IMR-90 (cell line): ENCODE measurements around the gene TRPM3. TPM values are rescaled to one million over a fixed set of nuclear protein-coding genes. Genes with fewer than 3 reads are reported as not detected.

Experiments
- ATAC-seq: fragments of 200-7000 bp; cut with Tn5 transposase; 2 replicates; pipeline ENCODE4 v1.9.1; 2020; ENCODE audit warnings: low read depth, mild to moderate bottlenecking, moderate library complexity
- BruUV-seq: library from RNA; stranded (reverse); fragments of 400-500 nt; replicated peaks from 2 replicates; lab custom pipeline; 2021; lab: Mats Ljungman, UMichigan
- CTCF ChIA-PET: fragments of 300-600 bp; formaldehyde crosslinking; extraction: SDS; loops from one replicate; lab custom pipeline; 2021; ENCODE audit warnings: antibody characterized with exemption; lab: Yijun Ruan, JAX
- POLR2A ChIA-PET: fragments of 300-600 bp; sonication (Branson Sonifier 250); formaldehyde crosslinking; loops from one replicate; lab custom pipeline; 2022; ENCODE audit warnings: antibody characterized with exemption; ENCODE audit not compliant: unreplicated experiment; lab: Charles Lee
- DNase-seq: peaks from one replicate; pipeline ENCODE4 v3.0.0; 2013
- H2AFZ ChIP-seq: replicated peaks from 2 replicates; pipeline ENCODE3; 2013; ENCODE audit warnings: low read length, mild to moderate bottlenecking; ENCODE audit not compliant: poor library complexity
- H2AK5ac ChIP-seq: 2 replicates; pipeline ENCODE4 v1.6.1; 2013; ENCODE audit warnings: low read depth, low read length, inconsistent platforms
- H2AK9ac ChIP-seq: replicated peaks from 2 replicates; pipeline ENCODE3; 2013; ENCODE audit warnings: mild to moderate bottlenecking, low read depth, low read length, moderate library complexity; ENCODE audit not compliant: poor library complexity
- H2BK120ac ChIP-seq: 2 replicates; pipeline ENCODE4 v1.6.1; 2013; ENCODE audit warnings: low read depth, low read length, inconsistent platforms
- H2BK15ac ChIP-seq: 3 replicates; pipeline ENCODE4 v1.6.1; 2013; ENCODE audit warnings: low read depth, low read length, inconsistent platforms
- H2BK20ac ChIP-seq: 2 replicates; pipeline ENCODE4 v1.6.1; 2013; ENCODE audit warnings: low read depth, mild to moderate bottlenecking, inconsistent platforms, low read length, moderate library complexity
- H2BK5ac ChIP-seq: 2 replicates; pipeline ENCODE4 v1.6.1; 2013; ENCODE audit warnings: mild to moderate bottlenecking, low read depth, low read length, inconsistent platforms; ENCODE audit not compliant: poor library complexity, severe bottlenecking
- H3K14ac ChIP-seq: replicated peaks from 2 replicates; pipeline ENCODE4 v1.6.1; 2013; ENCODE audit warnings: low read depth, low read length, inconsistent platforms
- H3K18ac ChIP-seq: 2 replicates; pipeline ENCODE4 v1.6.1; 2013; ENCODE audit warnings: low read depth, low read length, control low read depth
- H3K23ac ChIP-seq: 2 replicates; pipeline ENCODE4 v1.6.1; 2013; ENCODE audit warnings: low read depth, low read length, inconsistent platforms
- H3K27ac ChIP-seq: 2 replicates; pipeline ENCODE4 v1.5.1; 2013; ENCODE audit warnings: mild to moderate bottlenecking, control low read depth, low read length; ENCODE audit not compliant: insufficient read depth
- H3K27me3 ChIP-seq: 2 replicates; pipeline ENCODE4 v1.6.1; 2013; ENCODE audit warnings: low read length; ENCODE audit not compliant: control insufficient read depth, insufficient read depth
- H3K36me3 ChIP-seq: 2 replicates; pipeline ENCODE4 v1.6.1; 2013; ENCODE audit warnings: low read length, mixed read lengths; ENCODE audit not compliant: control insufficient read depth, insufficient read depth
- H3K4ac ChIP-seq: 2 replicates; pipeline ENCODE4 v1.6.1; 2013; ENCODE audit warnings: low read depth, low read length, inconsistent platforms
- H3K4me1 ChIP-seq: 2 replicates; pipeline ENCODE4 v1.6.1; 2013; ENCODE audit warnings: low read length, mixed read lengths; ENCODE audit not compliant: control insufficient read depth, insufficient read depth
- H3K4me2 ChIP-seq: 2 replicates; pipeline ENCODE4 v1.6.1; 2013; ENCODE audit warnings: low read depth, mild to moderate bottlenecking, control low read depth, low read length, moderate library complexity
- H3K4me3 ChIP-seq: 2 replicates; pipeline ENCODE4 v1.5.1; 2013; ENCODE audit warnings: low read depth, mild to moderate bottlenecking, control low read depth, low read length, moderate library complexity; ENCODE audit not compliant: insufficient read depth
- H3K56ac ChIP-seq: 2 replicates; pipeline ENCODE4 v1.6.1; 2013; ENCODE audit warnings: low read length, inconsistent platforms; ENCODE audit not compliant: insufficient read depth; ENCODE audit errors: extremely low read depth
- H3K79me1 ChIP-seq, 2 experiments: 2 replicates each; pipeline ENCODE4 v1.6.1; 2013; ENCODE audit warnings: low read length in 2 of 2, inconsistent platforms in 1 of 2, low read depth in 1 of 2
- H3K9ac ChIP-seq: 2 replicates; pipeline ENCODE4 v1.6.1; 2013; ENCODE audit warnings: low read depth, low read length, control low read depth
- H3K9me1 ChIP-seq: 2 replicates; pipeline ENCODE4 v1.6.1; 2013; ENCODE audit warnings: low read length, inconsistent platforms; ENCODE audit not compliant: insufficient read depth
- H3K9me3 ChIP-seq: 2 replicates; pipeline ENCODE4 v1.6.1; 2013; ENCODE audit warnings: low read length; ENCODE audit not compliant: control insufficient read depth, insufficient read depth
- H4K20me1 ChIP-seq: 2 replicates; pipeline ENCODE4 v1.6.1; 2013; ENCODE audit warnings: low read length, inconsistent platforms; ENCODE audit not compliant: insufficient read depth
- H4K5ac ChIP-seq: 2 replicates; pipeline ENCODE4 v1.6.1; 2013; ENCODE audit warnings: mild to moderate bottlenecking, low read depth, low read length, control low read depth
- H4K8ac ChIP-seq, 2 experiments: 2 replicates each; pipeline ENCODE4 v1.6.1; 2013; ENCODE audit warnings: low read depth in 2 of 2, low read length in 2 of 2, control low read depth in 1 of 2, inconsistent platforms in 1 of 2
- H4K91ac ChIP-seq: 2 replicates; pipeline ENCODE4 v1.6.1; 2013; ENCODE audit warnings: low read depth, low read length, inconsistent platforms; ENCODE audit not compliant: insufficient read depth
- CEBPB ChIP-seq: IDR thresholded peaks from 2 replicates; pipeline ENCODE4 v1.6.1; 2012; ENCODE audit warnings: low read depth, low read length, improper control_type of control experiment
- CHD1 ChIP-seq: IDR thresholded peaks from 2 replicates; pipeline ENCODE4 v1.6.1; 2012; ENCODE audit warnings: low read depth, low read length, improper control_type of control experiment
- FOS ChIP-seq: fragments of 150-350 bp; IDR thresholded peaks from 2 replicates; pipeline ENCODE4 v1.6.1; 2016; ENCODE audit warnings: low read depth, low read length
- MAZ ChIP-seq: IDR thresholded peaks from 2 replicates; pipeline ENCODE4 v1.6.1; 2012; ENCODE audit warnings: low read depth, mild to moderate bottlenecking, low read length, improper control_type of control experiment, moderate library complexity, borderline replicate concordance
- MXI1 ChIP-seq: IDR thresholded peaks from 2 replicates; pipeline ENCODE4 v1.6.1; 2012; ENCODE audit warnings: low read depth, mild to moderate bottlenecking, low read length, moderate library complexity, borderline replicate concordance
- NFE2L2 ChIP-seq: fragments of 150-350 bp; IDR thresholded peaks from 2 replicates; pipeline ENCODE4 v1.6.1; 2016; ENCODE audit warnings: low read depth, mild to moderate bottlenecking, low read length
- POLR2A ChIP-seq: IDR thresholded peaks from 2 replicates; pipeline ENCODE4 v1.6.1; 2012; ENCODE audit warnings: mild to moderate bottlenecking, low read depth, low read length
- RAD21 ChIP-seq: IDR thresholded peaks from 2 replicates; pipeline ENCODE4 v1.6.1; 2012; ENCODE audit warnings: low read length, improper control_type of control experiment
- RCOR1 ChIP-seq: IDR thresholded peaks from 2 replicates; pipeline ENCODE4 v1.6.1; 2012; ENCODE audit warnings: mild to moderate bottlenecking, low read length, improper control_type of control experiment; ENCODE audit not compliant: insufficient replicate concordance
- RFX5 ChIP-seq: IDR thresholded peaks from 2 replicates; pipeline ENCODE4 v1.8.0; 2012; ENCODE audit warnings: low read depth, mild to moderate bottlenecking, low read length, moderate library complexity
- SMC3 ChIP-seq: fragments of 150-350 bp; IDR thresholded peaks from 2 replicates; pipeline ENCODE4 v1.6.1; 2016; ENCODE audit warnings: low read depth, mild to moderate bottlenecking, antibody characterized with exemption, low read length, moderate library complexity
- WGBS, 2 experiments: methylation state at CpG; one replicate each; pipeline versions ENCODE4 v1.1.5 to v1.1.7; 2013; ENCODE audit warnings: missing lambda C conversion rate in 2 of 2; ENCODE audit not compliant: insufficient read length in 1 of 2; ENCODE audit errors: extremely low coverage in 2 of 2; 5-methylcytosine and 5-hydroxymethylcytosine counted together
- dilution Hi-C: fragments of 300-500 bp; cut with HindIII; formaldehyde crosslinking; loops from one replicate; pipeline ENCODE4 v1.14.3; 2018; ENCODE audit warnings: low sequenced_read_pairs; ENCODE audit not compliant: unreplicated experiment
- in situ Hi-C: fragments of 300-500 bp; cut with MboI; formaldehyde crosslinking; loops from 3 replicates; pipeline ENCODE4 v1.14.3; 2019; ENCODE audit warnings: low sequenced_read_pairs, inconsistent platforms, mixed read lengths
- intact Hi-C: fragments of 100-400 bp; cut with micrococcal nuclease; formaldehyde crosslinking; loops from 2 replicates; pipeline ENCODE4 v1.10.0; 2022
- polyA plus RNA-seq, 3 experiments: library from polyadenylated mRNA; depleted of rRNA; stranded (reverse); fragments of >200 nt; gene quantifications; 2 replicates each; pipeline ENCODE4 v1.2.3, GENCODE V29; 2012; ENCODE audit warnings: low replicate concordance in 1 of 3
- total RNA-seq: library from RNA; depleted of rRNA; stranded (reverse); fragments of >200 nt; gene quantifications from 2 replicates; pipeline ENCODE4 v1.2.3, GENCODE V29; 2012
- TF ChIP-seq, protein P1 (sequence below): conservative IDR thresholded peaks from 2 replicates; pipeline ENCODE4 v1.5.1; 2012; ENCODE audit warnings: mild to moderate bottlenecking, low read depth, low read length, improper control_type of control experiment
- TF ChIP-seq, protein P2 (sequence below): fragments of 150-350 bp; IDR thresholded peaks from 2 replicates; pipeline ENCODE4 v1.6.1; 2017; ENCODE audit warnings: mild to moderate bottlenecking, antibody characterized with exemption, low read length, low read depth
- TF ChIP-seq, protein P3 (sequence below): fragments of 150-350 bp; IDR thresholded peaks from 2 replicates; pipeline ENCODE4 v1.6.1; 2016; ENCODE audit warnings: low read depth, mild to moderate bottlenecking, low read length, moderate library complexity, borderline replicate concordance

Gene TRPM3
- total and polyA plus RNA-seq, 2 of the 4 experiments (the other 2 are of a cell fraction) = not detected

DNA sequence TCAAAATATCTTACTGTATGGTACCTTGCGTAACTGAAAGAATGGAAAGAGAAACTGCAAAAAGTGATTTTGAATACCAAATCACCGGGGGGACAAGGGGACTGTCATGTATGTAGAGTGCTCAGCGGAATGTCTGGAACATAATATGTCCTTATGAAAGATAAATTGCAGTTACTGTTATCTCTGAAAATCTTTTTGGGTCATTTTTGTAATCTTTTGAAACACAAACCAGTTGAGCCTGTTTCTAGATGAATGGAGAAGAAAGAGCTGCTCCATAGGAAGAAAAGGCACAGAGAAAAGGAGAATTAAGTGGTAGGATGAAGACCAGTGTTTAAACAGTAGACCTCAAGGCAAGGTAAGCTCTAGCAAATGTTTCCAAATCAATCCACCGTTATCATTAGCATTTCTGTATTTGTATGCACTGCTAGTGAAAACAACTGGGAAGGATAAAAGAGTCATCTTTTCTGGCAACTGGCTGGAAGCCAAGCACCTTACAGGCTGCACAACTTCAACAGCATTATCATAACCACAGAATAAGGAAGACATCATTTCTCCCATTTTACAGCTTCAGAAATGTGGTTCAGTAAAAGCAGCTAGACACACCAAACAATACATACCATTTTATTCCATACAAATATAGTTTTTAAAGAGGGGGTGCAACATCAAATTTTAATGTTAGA is 158.5 kb downstream of the TRPM3 start:
- Histone ChIP-seq H3K9me1 (no peaks in the 10 kb centered on the region; the same call in 1 of the 2 replicates), H2BK5ac (no peak overlapping the region), H2AK9ac (no peak overlapping the region), H2BK120ac (no peak overlapping the region), H4K20me1 (no peaks in the 10 kb centered on the region), H3K9ac (no peak overlapping the region), H3K36me3 (no peaks in the 10 kb centered on the region), H2AFZ (no peak overlapping the region), H2AK5ac (no peak overlapping the region), H2BK20ac (no peak overlapping the region), H4K5ac (no peak overlapping the region), H3K18ac (no peak overlapping the region), H4K8ac (no peak overlapping the region), H3K79me1 (no peaks in the 10 kb centered on the region), H3K4me1 (no peaks in the 10 kb centered on the region), H3K27ac (no peak overlapping the region), H3K27me3 (peaks cover 5% of the 10 kb centered on the region), H2BK15ac (no peak overlapping the region), H3K4me3 (no peak overlapping the region), H3K4me2 (no peak overlapping the region), H3K14ac (no peak overlapping the region), H3K4ac (no peak overlapping the region), H3K9me3 (no peaks in the 10 kb centered on the region), H3K23ac (no peak overlapping the region), H4K91ac (no peak overlapping the region), H3K56ac (no peak overlapping the region)
- intact Hi-C loops (no loop called here), dilution Hi-C loops (no loop called here), in situ Hi-C loops (no loop called here)
- BruUV-seq = no TSS peak
- ChIA-PET POLR2A (no interaction called here), CTCF (no interaction called here)
- ATAC-seq = no peak
- peak; percentile 4 for DNase-seq
- 60% methylated on average over 1 of the region's 4 CpGs; no CpG with 5 or more reads in 1 of the 2 experiments for WGBS, 2 experiments
- TF ChIP-seq CEBPB (no peak), CHD1 (no peak), RCOR1 (no peak), FOS (no peak), MXI1 (no peak), NFE2L2 (no peak), RAD21 (no peak), MAZ (no peak), SMC3 (no peak), RFX5 (no peak), POLR2A (no peak)
- TF ChIP-seq, protein P1, sequence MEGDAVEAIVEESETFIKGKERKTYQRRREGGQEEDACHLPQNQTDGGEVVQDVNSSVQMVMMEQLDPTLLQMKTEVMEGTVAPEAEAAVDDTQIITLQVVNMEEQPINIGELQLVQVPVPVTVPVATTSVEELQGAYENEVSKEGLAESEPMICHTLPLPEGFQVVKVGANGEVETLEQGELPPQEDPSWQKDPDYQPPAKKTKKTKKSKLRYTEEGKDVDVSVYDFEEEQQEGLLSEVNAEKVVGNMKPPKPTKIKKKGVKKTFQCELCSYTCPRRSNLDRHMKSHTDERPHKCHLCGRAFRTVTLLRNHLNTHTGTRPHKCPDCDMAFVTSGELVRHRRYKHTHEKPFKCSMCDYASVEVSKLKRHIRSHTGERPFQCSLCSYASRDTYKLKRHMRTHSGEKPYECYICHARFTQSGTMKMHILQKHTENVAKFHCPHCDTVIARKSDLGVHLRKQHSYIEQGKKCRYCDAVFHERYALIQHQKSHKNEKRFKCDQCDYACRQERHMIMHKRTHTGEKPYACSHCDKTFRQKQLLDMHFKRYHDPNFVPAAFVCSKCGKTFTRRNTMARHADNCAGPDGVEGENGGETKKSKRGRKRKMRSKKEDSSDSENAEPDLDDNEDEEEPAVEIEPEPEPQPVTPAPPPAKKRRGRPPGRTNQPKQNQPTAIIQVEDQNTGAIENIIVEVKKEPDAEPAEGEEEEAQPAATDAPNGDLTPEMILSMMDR = no peak
- TF ChIP-seq, protein P2, sequence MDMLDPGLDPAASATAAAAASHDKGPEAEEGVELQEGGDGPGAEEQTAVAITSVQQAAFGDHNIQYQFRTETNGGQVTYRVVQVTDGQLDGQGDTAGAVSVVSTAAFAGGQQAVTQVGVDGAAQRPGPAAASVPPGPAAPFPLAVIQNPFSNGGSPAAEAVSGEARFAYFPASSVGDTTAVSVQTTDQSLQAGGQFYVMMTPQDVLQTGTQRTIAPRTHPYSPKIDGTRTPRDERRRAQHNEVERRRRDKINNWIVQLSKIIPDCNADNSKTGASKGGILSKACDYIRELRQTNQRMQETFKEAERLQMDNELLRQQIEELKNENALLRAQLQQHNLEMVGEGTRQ = no peak
- TF ChIP-seq, protein P3, sequence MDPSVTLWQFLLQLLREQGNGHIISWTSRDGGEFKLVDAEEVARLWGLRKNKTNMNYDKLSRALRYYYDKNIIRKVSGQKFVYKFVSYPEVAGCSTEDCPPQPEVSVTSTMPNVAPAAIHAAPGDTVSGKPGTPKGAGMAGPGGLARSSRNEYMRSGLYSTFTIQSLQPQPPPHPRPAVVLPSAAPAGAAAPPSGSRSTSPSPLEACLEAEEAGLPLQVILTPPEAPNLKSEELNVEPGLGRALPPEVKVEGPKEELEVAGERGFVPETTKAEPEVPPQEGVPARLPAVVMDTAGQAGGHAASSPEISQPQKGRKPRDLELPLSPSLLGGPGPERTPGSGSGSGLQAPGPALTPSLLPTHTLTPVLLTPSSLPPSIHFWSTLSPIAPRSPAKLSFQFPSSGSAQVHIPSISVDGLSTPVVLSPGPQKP = no peak
